Skeletal muscle tissue (tissue), 4 donors: ENCODE data around the gene LRP1B. TPM values are rescaled to one million over a fixed set of nuclear protein-coding genes. Genes with fewer than 3 reads are reported as not detected.
"Not testable (repeated sequence)": the region's sequence is repeated elsewhere in the genome, so short reads cannot be mapped to it uniquely, and the experiment has no call there.

Experiments
- H3K27ac ChIP-seq: one replicate; pipeline ENCODE4 v1.7.0; 2013; ENCODE audit warnings: mild to moderate bottlenecking, low read depth, low read length, inconsistent platforms
- H3K27me3 ChIP-seq, 3 donors: one replicate each; pipeline ENCODE4 v1.7.0; 2013; ENCODE audit warnings: low read length in 3 of 3; ENCODE audit not compliant: control insufficient read depth in 3 of 3, insufficient read depth in 3 of 3
- H3K36me3 ChIP-seq, 3 donors: one replicate each; pipeline ENCODE4 v1.7.0; 2013; ENCODE audit warnings: low read length in 3 of 3; ENCODE audit not compliant: control insufficient read depth in 3 of 3, insufficient read depth in 3 of 3
- H3K4me1 ChIP-seq, 3 donors: one replicate each; pipeline ENCODE4 v1.7.0; 2013; ENCODE audit warnings: low read length in 3 of 3, mild to moderate bottlenecking in 3 of 3; ENCODE audit not compliant: control insufficient read depth in 3 of 3, insufficient read depth in 3 of 3
- H3K4me3 ChIP-seq, 3 donors: one replicate each; pipeline ENCODE4 v1.7.0; 2013; ENCODE audit warnings: low read length in 3 of 3
- H3K9ac ChIP-seq, 3 donors: one replicate each; pipeline ENCODE4 v1.7.0; 2013; ENCODE audit warnings: low read length in 3 of 3, mild to moderate bottlenecking in 3 of 3, moderate library complexity in 2 of 3, low read depth in 1 of 3
- H3K9me3 ChIP-seq, 3 donors: one replicate each; pipeline ENCODE4 v1.7.0; 2013; ENCODE audit warnings: low read length in 3 of 3; ENCODE audit not compliant: control insufficient read depth in 3 of 3
- total RNA-seq: library from RNA; depleted of rRNA; stranded (reverse); fragments of >200 nt; gene quantifications from one replicate; pipeline ENCODE4 v1.2.3, GENCODE V29; 2014
- donor health status: Osteomylitis.

LRP1B gene
- total RNA-seq, 1 donor from 2014 or later: 2.6 TPM

DNA sequence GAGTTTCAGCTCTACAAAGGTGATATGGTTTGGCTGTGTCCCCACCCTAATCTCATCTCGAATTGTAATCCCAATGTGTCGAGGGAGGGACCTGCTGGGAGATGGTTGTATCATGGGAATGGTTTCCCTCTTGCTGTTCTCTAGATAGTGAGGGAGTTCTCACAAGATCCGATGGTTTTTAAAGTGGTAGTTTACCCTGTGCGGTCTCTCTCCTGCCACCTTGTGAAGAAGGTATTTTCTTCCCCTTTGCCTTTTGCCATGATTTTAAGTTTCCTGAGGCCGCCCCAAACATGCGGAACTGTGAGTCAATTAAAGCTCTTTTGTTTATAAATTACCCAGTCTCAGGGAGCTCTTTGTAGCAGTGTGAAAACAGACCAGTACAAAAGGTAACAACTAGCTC, 306.0 kb downstream of the LRP1B start:
- Histone ChIP-seq H3K4me1 (no peaks in the 10 kb centered on the region), H3K27ac (no peak overlapping the region), H3K9ac (no peak overlapping the region), H3K9me3 (no peaks in the 10 kb centered on the region), H3K27me3 (no peaks in the 10 kb centered on the region), H3K36me3 (no peaks in the 10 kb centered on the region), H3K4me3 (no peak overlapping the region)

DNA sequence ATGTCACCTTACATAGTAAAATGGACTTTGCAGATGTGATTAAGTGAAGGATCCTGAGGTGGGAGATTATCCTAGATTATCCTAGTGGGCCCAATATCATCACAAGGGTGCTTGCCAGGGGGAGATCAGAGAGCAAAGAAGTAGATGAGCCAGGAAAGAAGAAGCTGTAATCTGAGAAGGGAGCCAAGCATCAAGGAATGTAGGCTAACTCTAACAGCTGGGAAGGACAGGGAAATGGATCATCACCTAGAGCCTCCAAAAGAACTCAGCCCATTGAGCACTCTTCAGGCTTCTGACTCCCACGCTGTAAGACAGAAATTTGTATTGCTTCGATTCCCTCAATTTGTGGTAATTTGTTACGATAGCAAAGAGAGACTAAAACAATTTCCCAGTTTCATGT, 309.9 kb downstream of the LRP1B start:
- H3K4me1 ChIP-seq: no peaks in the 10 kb centered on the region
- H3K9ac ChIP-seq: no peak overlapping the region
- H3K36me3 ChIP-seq: no peaks in the 10 kb centered on the region
- H3K27me3 ChIP-seq: no peaks in the 10 kb centered on the region
- H3K4me3 ChIP-seq: no peak overlapping the region
- H3K27ac ChIP-seq: no peak overlapping the region
- H3K9me3 ChIP-seq: no peaks in the 10 kb centered on the region

GRCh38 chr2:141815320-141815719, 315.5 kb downstream of the LRP1B start:
- not testable (repeated sequence) for H3K4me1 ChIP-seq, H3K27ac ChIP-seq, H3K4me3 ChIP-seq, H3K36me3 ChIP-seq, H3K9ac ChIP-seq, H3K9me3 ChIP-seq, H3K27me3 ChIP-seq

DNA sequence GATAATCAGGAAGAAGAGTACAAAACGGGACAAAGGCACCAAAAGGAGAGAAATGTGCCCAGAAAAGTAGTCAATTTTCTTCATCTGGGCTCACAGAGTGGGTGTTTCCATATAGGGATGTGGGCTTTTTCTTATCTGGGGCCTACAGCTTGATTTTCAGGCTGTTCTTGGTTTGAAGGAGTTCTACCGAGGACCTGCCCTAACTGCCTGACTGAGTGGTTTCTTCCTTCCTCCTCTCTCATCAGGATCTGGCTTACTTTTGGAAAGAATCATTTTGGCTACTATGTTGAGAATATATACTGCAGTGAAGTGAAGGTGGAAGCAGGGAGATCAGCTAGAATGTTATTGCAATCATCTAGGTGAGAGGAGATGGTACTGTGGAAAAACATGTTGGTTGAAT, 316.7 kb downstream of the LRP1B start:
- Histone ChIP-seq H3K9ac (no peak overlapping the region), H3K27me3 (no peaks in the 10 kb centered on the region), H3K36me3 (no peaks in the 10 kb centered on the region), H3K4me3 (no peak overlapping the region), H3K9me3 (peaks cover 0 to 2% (median 0%) of the 10 kb centered on the region in 3 donors), H3K4me1 (no peaks in the 10 kb centered on the region), H3K27ac (no peak overlapping the region)

DNA sequence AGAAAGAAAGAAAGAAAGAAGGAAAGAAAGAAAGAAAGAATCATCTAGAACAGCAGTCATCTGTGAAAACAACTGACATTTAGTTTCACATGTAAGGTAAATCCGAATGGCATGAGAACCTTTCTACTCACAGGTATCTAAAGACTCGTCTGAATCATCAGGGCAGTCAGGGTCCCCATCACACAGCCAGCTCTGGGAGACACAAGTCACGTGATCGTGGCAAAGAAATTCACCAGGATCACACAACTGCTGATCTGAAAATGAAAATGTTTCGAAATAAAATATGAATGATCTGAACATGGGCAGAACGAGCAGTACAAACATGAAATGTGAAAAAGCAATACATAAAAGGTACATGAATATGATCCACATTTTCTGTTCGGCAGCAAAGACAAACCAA, 320.7 kb downstream of the LRP1B start:
- no peaks in the 10 kb centered on the region for H3K36me3 ChIP-seq
- no peak overlapping the region for H3K27ac ChIP-seq

DNA sequence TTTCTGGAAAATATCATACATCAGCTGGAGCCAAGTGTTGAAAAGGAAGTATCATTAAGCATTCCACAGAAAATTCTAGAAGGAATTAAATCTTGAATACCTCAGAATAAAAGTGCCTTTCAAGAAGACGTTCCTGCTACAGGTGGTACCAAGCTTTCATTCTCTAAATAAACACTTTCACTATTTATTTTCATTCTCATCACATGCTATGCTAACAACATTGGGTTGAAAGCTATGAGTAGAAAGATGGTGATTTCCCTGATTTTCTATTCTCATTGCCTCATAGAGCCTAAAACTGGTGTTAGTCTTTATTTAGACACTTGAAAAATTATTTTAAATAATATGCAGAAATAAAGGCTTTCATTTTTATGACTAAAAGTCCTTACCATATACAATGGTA, 324.7 kb downstream of the LRP1B start:
- H3K4me3 ChIP-seq: no peak overlapping the region
- H3K4me1 ChIP-seq: no peaks in the 10 kb centered on the region
- H3K36me3 ChIP-seq: no peaks in the 10 kb centered on the region
- H3K27me3 ChIP-seq: no peaks in the 10 kb centered on the region
- H3K27ac ChIP-seq: no peak overlapping the region
- H3K9me3 ChIP-seq: no peaks in the 10 kb centered on the region
- no peak overlapping the region for H3K9ac ChIP-seq

More for the DNA sequence above, 320.7 kb downstream of the LRP1B start:
- H3K27me3 ChIP-seq: no peaks in the 10 kb centered on the region
- peaks cover 0 to 2% (median 0%) of the 10 kb centered on the region in 3 donors for H3K9me3 ChIP-seq
- H3K4me1 ChIP-seq: no peaks in the 10 kb centered on the region
- H3K4me3 ChIP-seq: no peak overlapping the region
- no peak overlapping the region for H3K9ac ChIP-seq

GRCh38 chr2:141805302-141805701, 325.5 kb downstream of the LRP1B start:
- no peaks in the 10 kb centered on the region for H3K4me1 ChIP-seq
- H3K9ac ChIP-seq: no peak overlapping the region
- no peaks in the 10 kb centered on the region for H3K9me3 ChIP-seq
- H3K36me3 ChIP-seq: no peaks in the 10 kb centered on the region
- H3K4me3 ChIP-seq: no peak overlapping the region
- H3K27ac ChIP-seq: no peak overlapping the region
- H3K27me3 ChIP-seq: no peaks in the 10 kb centered on the region

- H3K9ac ChIP-seq: no peak overlapping the region
- H3K9me3 ChIP-seq: no peaks in the 10 kb centered on the region
- no peak overlapping the region for H3K27ac ChIP-seq
- H3K27me3 ChIP-seq: no peaks in the 10 kb centered on the region
- H3K4me3 ChIP-seq: no peak overlapping the region
- H3K4me1 ChIP-seq: no peaks in the 10 kb centered on the region
- no peaks in the 10 kb centered on the region for H3K36me3 ChIP-seq
Observed at GRCh38 chr2:141796449-141796848, 334.4 kb downstream of the LRP1B start.

- Histone ChIP-seq H3K9ac (no peak overlapping the region), H3K27ac (no peak overlapping the region), H3K27me3 (no peaks in the 10 kb centered on the region), H3K9me3 (no peaks in the 10 kb centered on the region), H3K4me3 (no peak overlapping the region), H3K4me1 (no peaks in the 10 kb centered on the region), H3K36me3 (no peaks in the 10 kb centered on the region)
Observed at GRCh38 chr2:141791521-141791920, 339.3 kb downstream of the LRP1B start.

GRCh38 chr2:141782574-141782973, 348.2 kb downstream of the LRP1B start:
- Histone ChIP-seq H3K27me3 (no peaks in the 10 kb centered on the region), H3K36me3 (no peaks in the 10 kb centered on the region), H3K9me3 (no peaks in the 10 kb centered on the region), H3K9ac (no peak overlapping the region), H3K27ac (no peak overlapping the region), H3K4me1 (no peaks in the 10 kb centered on the region), H3K4me3 (no peak overlapping the region)

- H3K27me3 ChIP-seq: no peaks in the 10 kb centered on the region
- H3K36me3 ChIP-seq: no peaks in the 10 kb centered on the region
- no peak overlapping the region for H3K27ac ChIP-seq
- H3K4me3 ChIP-seq: no peak overlapping the region
- no peaks in the 10 kb centered on the region for H3K9me3 ChIP-seq
- no peak overlapping the region for H3K9ac ChIP-seq
- H3K4me1 ChIP-seq: no peaks in the 10 kb centered on the region
Observed at GRCh38 chr2:141778315-141778835, 352.4 kb downstream of the LRP1B start.
